ENCODE results near the gene SLC25A31.

SLC25A31 gene

DNA sequence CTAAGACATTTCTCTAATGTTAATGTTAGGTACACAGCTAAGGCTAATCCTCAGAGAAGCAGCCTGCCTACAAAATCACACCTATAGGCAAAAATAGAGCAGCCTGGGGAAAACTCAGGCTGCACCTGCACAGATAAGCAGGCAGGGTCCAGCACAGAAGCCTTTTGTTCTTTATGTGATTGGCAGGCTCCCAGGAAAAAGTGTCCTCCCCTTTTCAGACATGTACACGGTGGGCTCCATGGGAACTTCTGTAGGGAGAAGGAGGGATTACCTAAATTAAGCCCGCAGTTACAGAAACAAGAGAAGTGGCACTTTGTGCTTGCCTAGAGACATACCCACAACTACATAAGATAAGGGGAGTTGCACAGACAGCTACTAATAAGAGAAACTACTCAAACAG lies 47.9 kb downstream of the SLC25A31 start:
- no peak for DNase-seq

DNA sequence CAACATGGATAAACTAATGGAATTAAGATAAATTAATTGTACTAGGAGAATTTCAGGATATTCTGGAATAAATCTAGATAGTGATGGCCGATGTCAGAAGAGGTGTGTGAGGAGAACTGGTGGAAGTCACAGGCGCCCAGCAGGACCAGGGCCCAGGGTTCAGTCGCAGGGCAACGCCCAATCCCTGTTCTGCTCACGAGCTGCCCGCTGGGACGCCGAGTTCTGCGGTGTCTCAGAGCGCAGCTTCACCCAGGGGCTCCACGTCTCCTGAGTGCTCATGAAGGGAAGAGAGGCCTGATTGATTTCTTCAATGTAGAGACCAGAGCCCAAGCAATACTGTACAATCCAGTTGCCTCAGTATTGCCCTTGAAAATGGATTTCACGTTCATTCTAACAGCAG lies 50.4 kb downstream of the SLC25A31 start:
- DNase-seq: no peak

DNA sequence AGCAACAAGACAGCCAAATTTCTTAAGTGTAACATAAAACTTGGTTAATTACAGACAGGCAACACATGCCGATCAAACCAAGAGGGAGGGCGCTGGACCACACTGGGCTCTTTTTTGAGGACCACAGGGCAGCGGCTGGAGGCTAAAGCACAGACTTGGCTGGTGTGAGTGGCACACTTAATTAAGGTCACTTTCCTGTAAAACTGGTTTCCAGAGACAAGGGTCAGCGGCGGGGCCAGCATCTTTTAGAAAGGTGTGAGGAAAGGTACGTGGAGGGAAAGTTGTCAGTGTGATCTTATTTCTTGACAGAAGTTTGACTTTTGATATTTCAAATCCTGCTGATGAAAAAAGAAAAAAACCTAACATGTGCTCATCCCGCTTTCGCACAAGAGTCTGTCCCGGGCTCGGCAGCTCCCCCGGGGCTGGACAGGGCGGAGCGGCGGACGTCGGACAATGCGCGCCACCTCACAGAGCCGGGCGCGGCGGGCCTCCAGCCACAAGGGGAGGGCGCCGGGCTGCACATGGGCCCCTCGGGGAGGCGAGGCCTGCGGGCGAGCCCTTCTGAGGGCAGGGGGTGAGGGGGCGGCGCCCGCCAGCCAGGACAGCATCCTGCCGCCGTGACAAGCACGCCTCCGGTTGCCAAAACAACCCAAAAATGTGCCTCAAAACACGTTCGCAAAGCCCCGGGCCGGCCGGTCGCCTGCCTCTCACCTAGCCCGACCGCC lies 51.3 kb downstream of the SLC25A31 start:
- no peak for DNase-seq

DNA sequence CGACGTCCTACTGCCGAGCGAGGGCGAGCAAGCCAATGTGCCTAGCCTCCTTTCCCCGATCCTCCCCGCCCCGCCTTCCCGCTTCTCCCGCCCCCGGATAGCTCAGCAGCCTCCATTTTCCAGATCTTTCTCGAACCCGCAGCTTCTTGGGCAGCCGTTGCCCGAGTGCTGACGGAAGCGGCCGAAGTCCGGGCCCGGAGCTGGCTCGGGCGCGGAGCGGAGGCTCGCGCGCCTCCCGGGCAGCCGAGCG lies 51.8 kb downstream of the SLC25A31 start:
- no peak for DNase-seq

DNA sequence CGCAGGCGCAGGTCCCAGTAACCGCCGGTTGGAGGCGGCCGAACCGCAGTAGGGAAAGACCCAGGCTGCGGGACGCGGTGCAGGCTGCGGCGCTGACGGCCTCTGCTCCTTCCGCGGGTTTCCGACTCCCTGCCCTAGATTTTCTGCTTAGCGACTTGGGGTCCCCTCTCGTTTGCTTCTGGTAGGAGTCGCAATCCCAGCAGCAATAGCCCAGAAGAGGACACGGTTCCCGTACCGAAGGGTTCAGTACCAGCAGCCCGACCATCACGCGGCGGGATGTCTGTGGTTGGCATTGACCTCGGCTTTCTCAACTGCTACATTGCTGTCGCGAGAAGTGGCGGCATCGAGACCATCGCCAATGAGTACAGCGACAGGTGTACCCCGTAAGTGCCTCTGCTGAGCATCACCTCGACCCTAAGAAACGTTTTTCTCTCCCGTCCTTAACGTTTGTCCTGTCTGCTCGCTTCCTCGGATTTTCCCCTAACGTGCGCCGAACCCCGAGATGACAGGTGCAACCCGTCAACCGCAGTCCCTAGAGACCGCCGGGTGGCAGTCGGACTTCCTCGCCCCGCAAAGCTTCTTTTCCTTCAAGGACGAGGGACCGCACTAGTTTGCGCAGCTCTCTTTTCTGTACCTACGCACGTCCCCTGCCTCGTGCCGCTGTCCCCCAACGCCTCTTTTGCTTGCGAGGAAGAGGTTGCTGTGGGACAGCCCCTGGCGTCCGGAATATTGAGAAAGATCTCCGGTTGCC lies 52.2 kb downstream of the SLC25A31 start, which contains the start of gene HSPA4L:
HSPA4L (plus strand) TSS at position 48 of the 751 bp plus-strand sequence; CDS start at position 277, 229 bp downstream.
- peak; percentile 40 for DNase-seq

DNA sequence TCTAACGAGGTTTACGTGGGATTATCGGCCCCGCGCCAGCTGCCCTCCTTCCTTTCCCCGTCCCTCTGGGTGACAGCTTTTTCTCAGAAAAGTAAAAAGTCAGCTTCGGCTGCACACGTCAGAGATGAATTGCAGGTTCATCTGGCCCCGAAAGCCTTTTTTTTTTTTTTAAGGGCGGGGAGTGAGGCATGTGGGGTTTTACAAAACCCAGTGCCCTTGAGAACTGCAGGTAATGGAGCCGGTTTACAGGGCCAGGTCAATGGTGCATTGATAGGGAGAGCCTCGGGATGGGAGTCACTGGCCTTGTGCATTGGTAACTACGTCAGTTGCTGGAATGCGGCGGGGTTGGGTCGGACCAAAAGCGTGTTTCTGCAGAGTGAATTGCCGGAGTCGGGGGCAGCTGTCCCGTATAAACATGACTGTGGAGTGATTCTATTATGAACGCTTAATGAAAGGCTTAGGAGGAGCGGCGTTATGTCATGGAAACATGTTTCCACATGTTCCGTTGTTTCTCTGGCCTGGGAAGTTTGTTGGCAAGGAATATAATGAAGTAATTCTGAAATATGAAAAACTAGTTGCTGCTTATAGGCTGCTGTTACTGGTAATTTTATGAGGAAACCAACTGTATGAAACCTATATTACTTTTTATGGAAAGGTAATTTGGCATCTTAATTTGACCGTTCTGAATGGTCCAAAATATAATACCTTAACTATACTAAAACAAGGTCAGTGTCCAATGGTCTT lies 53.0 kb downstream of the SLC25A31 start:
- DNase-seq: no peak

DNA sequence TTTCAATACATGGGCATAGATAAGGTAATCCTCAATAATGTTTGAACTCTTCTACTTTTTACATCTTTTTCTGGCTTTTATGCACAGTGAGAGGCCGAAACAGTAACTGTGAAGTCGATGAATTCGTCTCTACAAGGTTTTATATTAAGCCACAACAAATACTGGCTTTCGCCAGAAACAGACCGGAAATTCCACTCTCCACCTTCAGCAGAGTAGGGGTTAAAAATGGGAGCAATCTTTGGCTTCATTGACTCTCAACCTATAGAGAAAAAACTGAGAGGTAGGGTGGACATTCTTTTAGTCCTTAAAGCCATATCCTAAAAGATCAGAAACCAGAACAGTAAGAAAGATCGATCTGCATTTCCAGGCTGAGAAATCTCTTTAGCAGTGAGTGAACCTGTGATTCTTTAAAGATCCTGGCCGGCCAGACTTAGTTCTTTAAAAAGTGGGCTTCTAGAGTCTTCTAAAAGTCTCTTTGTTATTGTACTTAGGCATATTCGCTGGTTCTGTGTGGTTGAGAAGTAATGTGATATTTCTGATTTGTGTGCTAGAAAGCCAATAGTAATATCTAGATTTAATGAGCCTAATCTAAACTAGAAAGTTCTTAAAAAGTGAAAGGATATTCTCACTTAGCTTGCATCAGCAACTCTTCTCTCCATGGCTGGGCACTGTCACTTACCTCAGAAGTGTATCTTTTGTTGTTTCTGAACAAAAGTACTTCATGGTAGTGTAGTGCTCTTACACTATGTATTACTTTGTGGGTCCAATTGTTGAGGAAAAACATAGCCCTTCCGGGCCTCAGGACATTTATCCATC lies 54.0 kb downstream of the SLC25A31 start:
- no peak for DNase-seq

DNA sequence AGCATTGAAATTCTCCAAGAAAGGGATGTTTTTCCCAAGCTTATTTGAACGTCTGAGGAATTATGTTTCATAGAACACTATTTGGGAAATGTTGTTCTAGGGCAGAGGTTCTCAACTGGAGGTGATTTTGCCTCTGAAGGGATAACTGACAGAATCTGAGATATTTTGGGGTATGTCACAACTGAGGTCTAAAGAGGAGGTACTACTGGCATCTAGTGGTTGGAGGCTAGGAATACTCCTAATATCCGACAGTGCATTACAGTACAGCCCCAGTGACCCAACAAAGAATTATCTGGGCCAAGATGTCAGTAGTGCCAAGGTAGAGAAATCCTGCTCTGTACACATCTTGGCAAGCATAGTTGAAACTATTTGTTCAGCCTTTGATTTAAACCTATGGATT lies 58.3 kb downstream of the SLC25A31 start:
- no peak for DNase-seq

DNA sequence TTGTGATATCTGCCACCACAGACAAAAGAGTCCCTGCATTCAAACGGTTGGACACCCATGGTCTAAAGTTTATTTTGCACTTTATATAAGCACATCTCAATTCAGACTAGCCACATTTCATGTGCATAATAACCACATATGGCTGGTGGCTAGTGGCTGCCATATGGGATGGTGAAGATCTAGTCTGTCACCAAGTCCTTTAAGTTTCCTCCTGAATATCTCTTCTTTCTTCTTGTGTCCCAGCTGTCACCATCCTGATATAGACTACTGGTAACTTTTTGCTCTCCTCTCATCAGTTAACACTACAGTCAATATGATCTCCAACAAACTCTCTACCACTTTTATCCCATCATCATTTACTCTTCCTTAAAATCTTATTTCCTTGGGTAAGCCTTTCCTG lies 61.2 kb downstream of the SLC25A31 start:
- DNase-seq: no peak

DNA sequence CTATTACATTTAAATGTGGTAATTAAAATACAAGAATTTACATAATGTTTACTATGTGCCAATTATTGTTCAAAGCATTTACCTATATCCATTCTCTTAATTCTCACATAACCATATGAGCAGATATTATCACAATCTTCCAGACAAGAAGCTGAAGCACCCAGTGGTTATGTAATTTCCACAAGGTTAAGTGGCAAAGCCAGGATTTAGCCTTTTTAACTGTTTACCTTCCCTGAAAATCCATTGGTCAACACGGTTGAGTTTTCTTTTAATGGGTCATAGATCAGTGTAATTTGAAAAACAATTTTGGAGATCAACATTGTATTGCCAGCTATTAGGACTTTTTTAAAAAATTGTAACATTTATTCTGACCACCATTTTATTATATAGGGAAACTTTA lies 63.3 kb downstream of the SLC25A31 start:
- DNase-seq: no peak

DNA sequence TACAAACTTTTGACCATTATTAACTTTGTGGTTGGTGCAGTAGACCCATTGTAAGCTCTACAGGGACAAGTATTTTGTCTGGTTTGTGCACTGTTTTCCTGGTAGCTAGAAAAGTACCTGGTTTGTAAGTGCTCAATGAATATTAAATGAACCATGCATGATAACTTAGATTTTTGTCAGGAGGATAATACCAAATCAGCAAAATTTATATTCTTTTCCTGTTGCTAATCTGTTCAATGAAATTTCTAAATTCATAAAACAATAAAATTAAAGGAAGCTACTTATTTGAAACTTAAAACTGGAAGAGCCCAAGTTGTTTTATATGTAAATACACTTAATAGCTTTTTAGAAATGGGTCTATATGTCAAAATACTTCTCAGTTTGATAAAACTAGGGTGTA lies 69.5 kb downstream of the SLC25A31 start:
- DNase-seq: no peak

DNA sequence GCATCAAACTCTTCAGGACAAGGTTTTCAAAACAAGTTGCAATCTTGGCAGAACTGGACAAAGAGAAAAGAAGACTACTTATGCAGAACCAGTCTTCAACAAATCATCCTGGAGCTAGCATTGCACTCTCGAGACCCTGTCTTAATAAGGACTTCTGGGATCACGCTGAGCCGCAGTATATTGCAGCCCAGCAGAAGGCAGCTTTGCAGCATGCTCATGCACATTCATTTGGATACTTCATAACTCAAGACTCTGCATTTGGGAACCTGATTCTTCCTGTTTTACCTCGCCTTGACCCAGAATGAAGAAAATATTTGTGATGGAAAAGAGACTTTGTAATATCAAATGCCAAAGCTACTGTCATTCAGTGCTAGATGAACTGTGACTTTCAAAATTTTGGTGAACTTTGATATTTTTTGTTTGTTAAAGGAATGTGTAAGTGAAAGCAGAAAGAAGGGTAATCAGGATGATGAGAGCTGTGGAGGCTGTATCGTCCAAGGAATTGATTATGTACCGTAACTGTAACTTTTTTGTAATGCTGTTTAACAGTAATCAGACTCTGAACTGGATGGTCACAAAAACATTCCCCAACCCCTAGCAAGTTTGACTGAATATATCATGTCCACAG lies 79.1 kb downstream of the SLC25A31 start:
- no peak for DNase-seq

DNA sequence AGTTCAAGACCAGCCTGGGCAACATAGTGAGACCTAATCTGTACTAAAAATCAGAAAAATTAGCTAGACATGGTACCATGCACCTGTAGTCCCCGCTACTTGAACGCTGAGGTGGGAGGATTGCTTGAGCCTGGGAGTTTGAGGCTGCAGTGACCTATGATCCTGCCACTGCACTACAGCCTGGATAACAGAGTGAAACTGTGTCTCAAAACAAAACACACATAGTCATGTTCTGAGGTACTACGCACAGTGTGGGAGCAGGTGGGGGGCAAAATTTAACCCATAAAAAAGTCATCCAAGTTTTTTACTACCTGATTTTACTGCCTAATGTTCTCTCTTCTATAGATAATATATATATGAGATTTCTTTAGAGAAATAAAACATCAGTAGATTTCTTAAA lies 80.4 kb downstream of the SLC25A31 start:
- DNase-seq: no peak

DNA sequence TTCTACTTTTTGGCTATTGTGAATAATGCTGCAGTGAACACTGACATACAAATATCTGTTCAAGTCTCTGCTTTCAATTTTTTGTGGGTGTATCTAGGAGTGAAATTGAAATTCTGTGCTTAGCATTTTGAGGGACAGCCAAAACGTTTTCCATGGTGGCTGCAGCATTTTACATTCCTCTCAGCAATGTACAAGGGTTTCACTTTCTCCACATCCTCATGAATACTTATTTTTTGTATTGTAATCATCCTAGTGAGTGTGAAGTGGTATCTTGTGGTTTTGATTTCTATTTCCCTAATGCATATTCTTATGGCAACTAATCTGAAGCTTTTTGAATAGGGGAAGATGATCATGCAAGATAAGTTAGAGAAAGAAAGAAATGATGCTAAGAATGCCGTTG lies 92.2 kb downstream of the SLC25A31 start:
- no peak for DNase-seq

All from CD4-positive, alpha-beta T cell treated with Interleukin-17A for 4 hours (primary cell).